Middle frontal gyrus (tissue), 1 donor: ENCODE measurements around the gene NDUFS6.
"Not testable (repeated sequence)": the region's sequence is repeated elsewhere in the genome, so short reads cannot be mapped to it uniquely, and the experiment has no call there.

Experiments used
- DNase-seq: peaks from one replicate; pipeline ENCODE4 v3.0.0-alpha.2; 2015; ENCODE audit warnings: low spot score; ENCODE audit errors: extremely low spot score

Gene NDUFS6

GRCh38 chr5:1831677-1832313, 30.6 kb downstream of the NDUFS6 start:
- DNase-seq = no peak

DNA sequence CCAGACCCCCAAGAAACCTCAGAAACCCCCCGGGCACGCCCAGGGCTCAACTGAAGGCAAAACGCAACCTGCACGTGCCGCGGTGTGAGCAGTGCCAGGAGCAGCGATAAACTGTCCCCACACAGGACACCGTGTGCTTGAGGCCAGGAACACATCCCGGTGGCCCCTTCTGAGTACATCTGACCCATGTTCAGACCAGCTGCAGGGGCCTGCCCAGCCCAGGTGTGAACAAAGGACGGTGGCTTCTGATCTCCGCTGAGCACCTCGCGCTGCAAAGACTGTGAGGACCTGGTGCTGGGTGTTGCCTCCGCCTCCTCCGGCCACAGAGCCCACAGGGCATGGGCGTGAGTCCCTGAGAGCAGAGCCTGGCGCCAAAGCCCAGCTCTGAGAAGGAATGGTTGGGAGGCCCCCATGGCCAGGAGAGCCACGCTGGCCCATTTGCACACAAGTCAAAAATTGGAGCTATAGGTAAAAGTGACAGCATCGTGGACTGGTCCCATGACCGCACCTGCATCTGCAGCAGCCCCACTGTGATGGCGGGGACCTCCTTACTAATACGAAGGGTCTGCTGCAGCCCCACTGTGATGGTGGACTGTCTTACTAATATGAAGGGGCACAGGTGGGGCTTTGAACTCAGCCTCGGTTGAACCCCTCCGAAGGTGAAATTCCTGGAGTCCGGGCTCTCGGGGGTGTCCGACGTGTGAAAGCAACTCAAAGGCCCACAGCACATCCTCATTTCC, 31.5 kb downstream of the NDUFS6 start:
- no peak for DNase-seq

DNA sequence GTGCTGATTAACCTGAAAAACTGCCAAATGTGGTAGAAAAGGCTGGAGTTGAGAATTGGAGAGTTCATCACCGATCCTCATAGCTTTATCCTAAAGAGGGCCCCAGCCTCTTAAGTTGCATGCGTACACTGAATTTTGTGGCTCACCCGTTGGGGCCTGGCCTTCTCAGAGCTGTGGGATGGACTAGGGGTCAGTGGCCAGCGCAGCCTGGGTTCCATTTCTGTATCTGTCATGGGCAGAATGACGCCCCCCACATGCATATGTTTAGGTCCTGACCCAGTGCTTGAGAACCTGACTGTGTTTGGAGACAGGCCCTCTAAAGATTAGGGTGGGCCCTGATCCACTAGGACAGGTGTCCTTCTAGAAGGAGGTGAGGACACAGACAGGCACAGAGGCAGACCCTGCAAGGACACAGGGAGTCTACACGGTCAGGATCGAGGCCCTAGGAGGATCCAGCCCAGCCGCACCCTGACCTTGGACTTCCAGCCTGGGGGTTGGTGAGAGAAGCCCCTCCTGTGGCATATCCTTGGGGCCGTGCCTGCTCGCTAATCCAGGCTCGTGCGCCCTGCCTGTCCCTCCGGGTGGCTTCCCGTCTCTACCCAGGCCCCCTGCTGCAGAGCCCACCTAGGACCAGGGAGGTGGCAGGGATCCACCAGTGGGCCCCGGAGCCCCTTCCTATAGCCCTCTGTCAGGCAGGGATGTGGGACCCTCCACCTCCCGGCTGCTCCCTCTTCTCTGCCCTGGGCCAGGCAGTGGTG, 32.2 kb downstream of the NDUFS6 start:
- DNase-seq = no peak

DNA sequence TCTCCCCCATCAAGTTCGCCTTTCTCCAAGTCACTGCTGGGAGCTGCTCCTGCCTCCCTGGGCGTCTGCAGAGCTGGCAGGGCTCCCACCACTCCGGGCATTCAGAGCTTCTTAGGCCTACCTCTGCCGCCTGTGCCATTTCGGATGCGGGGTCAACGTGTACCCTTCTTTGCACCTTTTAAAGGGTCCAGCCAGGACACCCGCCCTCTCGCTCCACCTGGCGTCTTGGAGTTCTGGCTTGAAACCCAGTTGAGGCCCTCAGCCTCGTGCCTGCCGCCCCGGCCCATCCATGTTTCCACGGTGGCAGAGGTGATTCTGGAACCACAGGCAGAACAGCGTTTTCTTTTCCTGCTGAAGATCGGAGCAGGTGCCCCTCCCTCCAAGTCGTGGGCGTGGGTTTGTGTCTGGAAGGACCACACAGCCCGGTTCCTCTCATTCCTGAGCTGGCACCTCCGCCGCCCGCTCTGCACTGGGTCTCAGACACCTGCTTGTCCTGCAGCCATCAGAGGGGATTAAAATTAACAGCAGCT, 32.9 kb downstream of the NDUFS6 start:
- DNase-seq = no peak

DNA sequence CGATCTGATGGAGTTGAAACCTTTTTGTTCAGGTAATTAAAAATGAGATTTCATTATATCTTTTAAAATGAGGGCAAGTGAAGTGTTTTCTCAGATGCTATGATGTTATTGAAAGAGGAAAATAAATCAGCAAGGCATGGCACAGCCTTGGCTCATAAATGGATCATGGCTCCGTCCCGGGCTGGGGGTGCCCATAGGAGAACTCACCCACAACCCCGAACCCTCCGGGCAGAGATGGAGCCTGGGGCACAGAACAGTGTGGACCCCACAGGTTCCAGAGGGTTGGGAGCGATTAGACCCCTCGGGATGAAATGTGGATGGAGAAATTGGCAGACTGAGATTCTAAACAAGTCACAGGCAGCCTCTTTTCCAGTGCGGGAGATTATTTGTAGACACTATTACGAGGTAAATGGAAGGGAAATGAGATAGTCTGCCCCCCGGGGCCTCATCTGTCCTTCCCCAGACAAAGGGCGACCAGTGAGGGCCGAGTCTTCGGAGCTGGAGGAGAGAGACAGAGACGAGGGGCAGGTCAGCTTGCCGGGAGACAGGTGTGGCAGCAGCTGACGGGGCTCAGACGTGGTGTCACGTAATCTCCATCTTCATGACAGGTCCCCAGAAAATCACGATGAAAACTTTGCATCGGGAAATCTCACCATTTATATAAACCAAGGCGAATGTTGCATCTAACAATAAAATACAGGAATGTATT, 33.7 kb downstream of the NDUFS6 start:
- DNase-seq = no peak

GRCh38 chr5:1835431-1835830, 34.2 kb downstream of the NDUFS6 start:
- DNase-seq = no peak

DNA sequence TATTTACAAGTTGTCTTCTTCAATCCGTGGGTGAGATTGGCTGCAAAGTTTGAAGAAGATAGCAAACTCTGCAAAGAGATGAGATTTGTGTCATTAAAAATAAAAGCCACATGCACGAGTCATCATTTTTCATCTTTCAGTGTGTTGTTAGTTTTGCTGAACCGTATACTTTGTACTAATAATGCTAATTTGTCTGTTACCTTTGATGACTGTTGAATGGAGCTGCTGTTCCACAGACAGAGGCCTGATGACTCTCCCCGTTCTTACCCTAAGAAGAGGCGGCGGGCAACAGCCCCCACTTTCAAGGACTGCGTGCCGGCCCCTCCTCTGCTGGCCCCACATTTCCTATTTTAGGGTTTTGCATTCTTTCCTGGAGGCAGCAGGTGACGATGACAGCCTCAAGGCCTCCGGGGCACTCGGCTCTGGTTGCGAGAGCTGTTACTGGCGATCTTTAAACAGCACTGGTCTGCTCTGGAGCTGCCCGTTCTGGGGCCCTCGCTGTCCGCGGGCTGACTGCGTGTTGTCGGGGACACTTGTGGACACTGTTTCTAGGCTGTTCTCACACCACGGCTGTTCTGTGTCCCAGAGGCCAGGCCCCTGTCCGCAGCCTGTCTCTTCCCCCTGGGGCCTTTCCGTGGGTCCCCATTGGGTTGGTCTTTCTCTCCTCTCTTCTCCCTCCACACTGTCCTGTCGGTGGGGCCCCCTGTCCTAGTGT, 35.1 kb downstream of the NDUFS6 start:
- no peak for DNase-seq

DNA sequence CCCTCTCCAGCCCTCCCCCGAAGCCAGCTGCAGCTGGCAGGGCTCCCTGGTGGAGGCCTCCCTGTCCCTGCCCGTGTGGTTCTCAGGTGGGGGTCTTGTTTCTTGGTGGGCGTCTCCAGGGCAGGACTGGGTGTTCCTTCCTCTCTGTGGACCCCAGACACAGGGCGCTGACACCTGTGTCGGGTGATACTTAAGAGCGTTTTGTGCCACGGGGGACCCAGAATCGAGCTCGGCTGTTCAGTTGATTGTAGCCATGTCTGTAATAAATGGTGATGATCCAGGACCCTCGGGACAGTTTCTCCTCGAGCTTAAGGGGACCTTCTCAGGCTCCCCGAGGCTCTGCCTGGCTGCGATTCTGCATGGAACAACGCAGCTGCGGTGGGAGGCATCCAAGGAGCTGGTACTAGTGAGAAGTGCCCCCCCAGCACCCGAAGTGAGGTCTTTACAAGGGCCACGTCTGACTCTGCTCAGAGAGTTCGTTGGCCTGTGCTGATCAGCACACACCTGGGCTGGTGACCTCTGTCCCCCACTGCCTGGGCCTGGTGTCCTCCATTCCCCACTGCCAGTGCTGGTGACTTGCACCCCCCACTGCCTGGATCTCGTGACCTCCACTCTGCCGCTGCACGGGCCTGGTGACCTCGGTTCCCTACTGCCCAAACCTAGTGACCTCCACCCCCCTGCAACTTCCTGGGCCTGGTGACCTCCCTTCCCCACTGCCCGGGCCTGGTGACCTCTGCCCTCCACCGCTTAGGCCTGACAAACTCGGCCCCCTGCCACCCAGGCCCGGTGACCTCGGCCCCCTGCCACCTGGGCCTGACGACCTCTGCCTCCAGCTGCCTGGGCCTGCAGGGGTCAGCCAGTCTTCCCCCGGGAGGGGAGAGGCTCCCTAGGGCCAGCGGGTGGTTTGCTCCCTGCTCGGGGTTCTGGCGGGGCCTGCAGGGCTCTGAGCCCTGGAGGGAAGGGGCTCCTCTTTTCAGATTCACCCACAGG, 36.0 kb downstream of the NDUFS6 start:
- no peak for DNase-seq

- no peak for DNase-seq
Measured at GRCh38 chr5:1838013-1838412, 36.8 kb downstream of the NDUFS6 start.

- DNase-seq = no peak
Measured at GRCh38 chr5:1840071-1840547, 38.9 kb downstream of the NDUFS6 start.

GRCh38 chr5:1840741-1841521, 39.7 kb downstream of the NDUFS6 start:
- DNase-seq = no peak

GRCh38 chr5:1842004-1842819, 41.0 kb downstream of the NDUFS6 start:
- DNase-seq = no peak

DNA sequence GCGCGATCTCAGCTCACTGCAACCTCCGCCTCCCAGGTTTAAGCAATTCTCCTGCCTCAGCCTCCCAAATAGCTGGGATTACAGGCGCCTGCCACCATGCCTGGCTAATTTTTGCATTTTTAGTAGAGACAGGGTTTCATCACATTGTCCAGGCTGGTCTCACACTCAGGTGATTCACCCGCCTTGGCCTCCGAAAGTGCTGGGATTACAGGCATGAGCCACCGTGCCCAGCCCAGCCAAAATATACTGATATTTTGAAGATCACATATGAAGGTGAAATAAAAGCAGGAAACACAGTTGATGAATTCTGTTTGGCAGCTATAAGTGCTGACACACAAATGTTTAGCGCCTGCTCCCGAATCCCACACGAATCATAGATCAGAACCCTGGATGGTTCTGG, 42.6 kb downstream of the NDUFS6 start:
- DNase-seq = not testable (repeated sequence)

GRCh38 chr5:1844708-1845436, 43.7 kb downstream of the NDUFS6 start:
- DNase-seq = no peak

DNA sequence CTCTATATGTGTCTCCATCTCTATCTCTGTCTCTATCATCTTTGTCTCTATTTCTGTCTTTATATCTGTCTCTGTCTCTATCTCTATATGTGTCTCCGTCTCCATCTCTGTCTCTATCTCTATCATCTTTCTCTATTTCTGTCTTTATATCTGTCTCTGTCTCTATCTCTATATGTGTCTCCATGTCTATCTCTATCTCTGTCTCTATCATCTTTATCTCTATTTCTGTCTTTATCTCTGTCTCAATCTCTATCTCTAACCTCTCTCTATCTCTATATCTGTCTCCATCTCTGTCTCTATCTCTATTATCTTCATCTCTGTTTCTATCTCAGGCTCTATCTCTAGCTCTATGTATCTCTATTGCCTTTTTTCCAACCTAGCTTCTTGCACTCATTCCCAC, 44.5 kb downstream of the NDUFS6 start:
- DNase-seq = no peak

DNA sequence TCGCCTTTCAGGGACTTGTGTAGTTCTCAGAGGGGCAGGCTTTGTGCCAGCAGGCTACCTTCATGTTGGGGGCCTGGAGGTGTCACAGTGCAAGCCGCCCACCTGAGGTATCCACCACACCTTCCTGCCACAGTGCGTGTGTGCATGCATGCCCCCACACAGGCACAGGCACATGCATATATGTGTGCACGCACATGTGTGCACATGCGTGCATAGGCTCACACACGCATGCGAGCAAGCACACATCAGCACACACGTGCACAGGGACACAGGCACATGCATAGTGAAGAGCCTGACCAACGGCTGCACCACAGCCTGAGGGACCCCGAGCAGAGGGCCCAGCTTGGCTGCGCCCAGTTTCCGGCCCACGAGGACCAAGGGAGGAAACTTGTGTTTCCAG, 45.4 kb downstream of the NDUFS6 start:
- DNase-seq = no peak

DNA sequence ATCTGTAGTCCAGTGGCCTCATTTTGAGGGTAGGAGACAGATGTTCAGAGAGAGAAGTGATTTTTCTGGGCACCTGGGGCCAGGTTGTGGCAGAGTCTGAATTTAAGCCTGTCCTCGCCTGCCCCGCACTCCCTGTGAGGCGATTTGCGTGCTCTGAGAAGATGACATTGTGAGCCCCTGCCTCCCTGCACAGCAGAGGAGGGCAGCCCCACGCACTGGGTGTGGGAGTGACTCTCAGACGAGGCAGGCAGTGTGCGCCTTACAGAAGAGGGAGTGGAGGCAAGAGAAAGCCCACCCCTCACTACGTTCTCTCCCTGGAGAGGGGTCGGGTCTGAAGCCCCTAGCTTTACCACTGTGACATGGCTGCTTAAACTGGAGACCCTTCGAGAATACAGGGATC, 45.8 kb downstream of the NDUFS6 start:
- DNase-seq = no peak
